ENCODE measurements around the gene MECP2.

GRCh38 chrX:154135458-154136229 is 38.1 kb upstream of the MECP2 start:
- TF ChIP-seq EZH2 (IDR thresholded peaks at IDR 0.05) (no peak), POLR2AphosphoS5 (IDR thresholded peaks at IDR 0.05; ENCODE audit: borderline replicate concordance, low read depth, low read length) (no peak), FOXP2 (optimal IDR thresholded peaks at IDR 0.05; ENCODE audit: control extremely low read depth, extremely low read length, insufficient read depth) (no peak)

Measured in SK-N-MC (cell line).